ENCODE results near the gene CD2AP.
"Not testable (repeated sequence)": the region's sequence is repeated elsewhere in the genome, so short reads cannot be mapped to it uniquely, and the experiment has no call there.

CD2AP gene

GRCh38 chr6:47552319-47552718, 74.7 kb downstream of the CD2AP start:
- Mint-ChIP-seq H3K4me1 (ENCODE audit: low read depth) (peaks cover 14% of the 10 kb centered on the region), H3K36me3 (peaks cover 39% of the 10 kb centered on the region), H3K27ac (no peak overlapping the region)

GRCh38 chr6:47553243-47553642, 75.7 kb downstream of the CD2AP start:
- not testable (repeated sequence) for H3K27me3 Mint-ChIP-seq; H3K4me1 Mint-ChIP-seq (ENCODE audit: low read depth); H3K9me3 Mint-ChIP-seq (ENCODE audit: low read depth); H3K4me3 Mint-ChIP-seq; H3K27ac Mint-ChIP-seq
- H3K36me3 Mint-ChIP-seq = peaks cover 34% of the 10 kb centered on the region

More at GRCh38 chr6:47552319-47552718, 74.7 kb downstream of the CD2AP start:
- Mint-ChIP-seq H3K4me3 (no peak overlapping the region), H3K27me3 (no peaks in the 10 kb centered on the region), H3K9me3 (ENCODE audit: low read depth) (peaks cover 3% of the 10 kb centered on the region)

DNA sequence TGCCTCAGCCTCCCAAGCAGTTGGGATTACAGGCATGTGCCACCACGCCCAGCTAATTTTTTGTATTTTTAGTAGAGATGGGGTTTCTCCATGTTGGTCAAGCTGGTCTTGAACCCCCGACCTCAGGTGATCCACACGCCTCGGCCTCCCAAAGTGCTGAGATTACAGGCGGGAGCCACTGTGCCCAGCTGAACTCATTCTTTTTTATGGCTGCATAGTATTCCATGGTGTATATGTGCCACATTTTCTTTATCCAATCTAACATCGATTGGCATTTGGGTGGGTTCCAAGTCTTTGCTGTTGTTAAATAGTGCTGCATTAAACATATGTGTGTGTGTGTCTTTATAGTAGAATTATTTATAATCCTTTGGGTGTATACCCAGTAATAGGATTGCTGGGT, 78.9 kb downstream of the CD2AP start:
- H3K9me3 Mint-ChIP-seq (ENCODE audit: low read depth); H3K4me3 Mint-ChIP-seq; H3K27ac Mint-ChIP-seq; H3K27me3 Mint-ChIP-seq: not testable (repeated sequence)
- Mint-ChIP-seq H3K36me3 (peaks cover 40% of the 10 kb centered on the region), H3K4me1 (ENCODE audit: low read depth) (peaks cover 16% of the 10 kb centered on the region)

DNA sequence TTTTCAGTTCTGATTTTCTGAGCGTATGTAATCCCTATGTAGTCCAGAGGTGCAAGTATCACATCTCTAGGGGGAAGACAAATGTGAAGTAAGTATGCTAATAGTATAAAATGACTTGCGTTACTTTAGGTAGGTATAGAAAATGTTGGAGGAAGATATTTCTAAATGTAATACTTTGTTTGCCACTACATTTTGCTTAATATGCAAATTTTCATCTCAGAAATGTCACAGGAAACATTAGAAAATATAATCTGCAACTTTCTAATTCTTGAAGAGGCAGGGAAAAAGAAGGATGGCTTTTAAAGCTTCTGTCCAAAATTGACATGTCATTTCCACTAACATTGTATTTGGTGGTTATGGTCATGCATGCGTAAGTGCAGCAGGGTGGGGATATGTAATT, 85.6 kb downstream of the CD2AP start:
- no peaks in the 10 kb centered on the region for H3K27me3 Mint-ChIP-seq
- H3K9me3 Mint-ChIP-seq (ENCODE audit: low read depth) = peaks cover 3% of the 10 kb centered on the region
- no peak overlapping the region for H3K27ac Mint-ChIP-seq
- peaks cover 31% of the 10 kb centered on the region for H3K36me3 Mint-ChIP-seq
- peaks cover 13% of the 10 kb centered on the region for H3K4me1 Mint-ChIP-seq (ENCODE audit: low read depth)
- no peak overlapping the region for H3K4me3 Mint-ChIP-seq

DNA sequence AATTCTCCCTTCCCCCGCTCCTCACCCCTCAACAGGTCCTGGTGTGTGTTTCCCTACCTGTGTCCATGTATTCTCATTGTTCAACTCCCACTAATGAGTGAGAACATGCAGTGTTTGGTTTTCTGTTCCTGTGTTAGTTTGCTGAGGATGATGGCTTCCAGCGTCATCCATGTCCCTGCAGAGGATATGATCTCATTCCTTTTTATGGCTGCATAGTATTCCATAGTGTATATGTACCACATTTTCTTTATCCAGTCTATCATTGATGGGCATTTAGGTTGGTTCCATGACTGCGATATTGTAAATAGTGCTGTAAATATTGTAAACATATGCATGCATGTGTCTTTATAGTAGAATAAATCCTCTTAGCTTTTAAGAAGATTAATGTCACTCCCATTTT, 89.0 kb downstream of the CD2AP start:
- H3K9me3 Mint-ChIP-seq (ENCODE audit: low read depth); H3K27me3 Mint-ChIP-seq; H3K27ac Mint-ChIP-seq; H3K4me3 Mint-ChIP-seq; H3K4me1 Mint-ChIP-seq (ENCODE audit: low read depth): not testable (repeated sequence)
- H3K36me3 Mint-ChIP-seq = peaks cover 13% of the 10 kb centered on the region

- peaks cover 13% of the 10 kb centered on the region for H3K36me3 Mint-ChIP-seq
- no peak overlapping the region for H3K4me3 Mint-ChIP-seq
- H3K4me1 Mint-ChIP-seq (ENCODE audit: low read depth) = peaks cover 7% of the 10 kb centered on the region
- no peak overlapping the region for H3K27ac Mint-ChIP-seq
- peaks cover 3% of the 10 kb centered on the region for H3K9me3 Mint-ChIP-seq (ENCODE audit: low read depth)
- no peaks in the 10 kb centered on the region for H3K27me3 Mint-ChIP-seq
Observed at GRCh38 chr6:47567586-47567985, 90.0 kb downstream of the CD2AP start.

- Mint-ChIP-seq H3K36me3 (peaks cover 2% of the 10 kb centered on the region), H3K4me1 (ENCODE audit: low read depth) (peaks cover 4% of the 10 kb centered on the region), H3K27me3 (no peaks in the 10 kb centered on the region), H3K9me3 (ENCODE audit: low read depth) (peaks cover 3% of the 10 kb centered on the region), H3K27ac (no peak overlapping the region), H3K4me3 (no peak overlapping the region)
Observed at GRCh38 chr6:47571488-47571887, 93.9 kb downstream of the CD2AP start.

- no peaks in the 10 kb centered on the region for H3K27me3 Mint-ChIP-seq
- no peaks in the 10 kb centered on the region for H3K36me3 Mint-ChIP-seq
Observed at GRCh38 chr6:47573109-47573508, 95.5 kb downstream of the CD2AP start.

DNA sequence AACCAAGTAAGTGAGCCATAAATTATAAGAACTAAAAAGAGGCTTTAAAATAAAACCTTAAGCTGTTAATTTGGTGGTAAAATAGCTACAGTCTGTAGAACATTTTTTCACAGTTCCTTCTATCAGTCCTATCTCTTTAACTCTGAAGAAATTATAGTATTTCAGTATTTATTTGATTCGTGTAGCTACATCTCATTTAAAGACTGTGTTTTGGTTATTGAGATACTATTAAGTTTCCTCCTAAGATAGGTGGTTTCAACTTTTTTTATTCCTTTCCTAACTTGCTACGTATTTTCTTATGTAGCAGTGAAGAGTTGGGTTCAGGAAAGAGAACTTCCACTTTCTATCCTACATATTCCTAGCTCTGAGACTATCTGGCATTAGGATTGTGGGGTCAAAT, 97.2 kb downstream of the CD2AP start:
- Mint-ChIP-seq H3K27ac (no peak overlapping the region), H3K27me3 (no peaks in the 10 kb centered on the region), H3K9me3 (ENCODE audit: low read depth) (no peaks in the 10 kb centered on the region), H3K36me3 (peaks cover 4% of the 10 kb centered on the region), H3K4me1 (ENCODE audit: low read depth) (peaks cover 3% of the 10 kb centered on the region), H3K4me3 (no peak overlapping the region)

More at GRCh38 chr6:47573109-47573508, 95.5 kb downstream of the CD2AP start:
- no peak overlapping the region for H3K27ac Mint-ChIP-seq
- no peaks in the 10 kb centered on the region for H3K9me3 Mint-ChIP-seq (ENCODE audit: low read depth)
- H3K4me1 Mint-ChIP-seq (ENCODE audit: low read depth) = peaks cover 3% of the 10 kb centered on the region
- H3K4me3 Mint-ChIP-seq = no peak overlapping the region

DNA sequence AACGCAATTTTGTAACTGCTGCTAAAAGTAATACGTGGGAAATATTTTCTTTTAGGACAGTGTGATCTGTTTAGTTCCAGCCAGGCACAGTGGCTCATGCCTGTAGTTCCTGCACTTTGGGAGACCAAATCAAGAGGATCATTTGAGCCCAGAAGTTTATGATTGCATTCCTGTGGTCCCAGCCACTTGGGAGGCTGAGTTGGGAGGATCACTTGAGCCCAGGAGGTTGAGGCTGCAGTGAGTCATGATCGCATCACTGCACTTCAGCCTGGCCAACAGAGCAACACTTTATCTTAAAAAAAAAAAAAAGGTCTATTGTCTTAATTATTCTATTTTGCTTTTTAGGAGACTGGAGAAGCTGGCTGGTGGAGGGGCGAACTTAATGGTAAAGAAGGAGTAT, 101.5 kb downstream of the CD2AP start:
- no peaks in the 10 kb centered on the region for H3K9me3 Mint-ChIP-seq (ENCODE audit: low read depth)
- H3K4me1 Mint-ChIP-seq (ENCODE audit: low read depth) = no peaks in the 10 kb centered on the region
- no peak overlapping the region for H3K27ac Mint-ChIP-seq
- no peaks in the 10 kb centered on the region for H3K27me3 Mint-ChIP-seq
- H3K4me3 Mint-ChIP-seq = no peak overlapping the region
- H3K36me3 Mint-ChIP-seq = peaks cover 19% of the 10 kb centered on the region

DNA sequence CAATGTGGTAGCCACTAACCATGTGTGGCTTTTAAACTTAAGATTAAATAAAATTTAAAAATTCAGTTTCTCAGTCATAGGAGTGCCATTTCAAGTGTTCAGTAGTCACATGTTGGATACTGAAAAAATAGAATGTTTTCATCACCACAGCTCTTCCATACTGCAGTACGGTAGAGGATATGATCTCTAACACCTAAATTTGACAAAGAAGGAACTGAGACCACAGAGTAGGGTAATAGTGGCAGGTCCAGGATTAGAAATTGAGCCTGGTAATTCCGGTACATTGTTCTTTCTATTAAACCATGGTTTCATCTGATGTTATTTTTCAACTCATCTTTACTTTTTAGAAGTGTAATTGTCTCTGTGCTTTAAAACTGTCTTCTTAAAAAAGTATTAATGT, 104.0 kb downstream of the CD2AP start:
- Mint-ChIP-seq H3K9me3 (ENCODE audit: low read depth) (no peaks in the 10 kb centered on the region), H3K36me3 (peaks cover 25% of the 10 kb centered on the region), H3K27me3 (no peaks in the 10 kb centered on the region), H3K4me3 (no peak overlapping the region), H3K4me1 (ENCODE audit: low read depth) (no peaks in the 10 kb centered on the region), H3K27ac (no peak overlapping the region)

DNA sequence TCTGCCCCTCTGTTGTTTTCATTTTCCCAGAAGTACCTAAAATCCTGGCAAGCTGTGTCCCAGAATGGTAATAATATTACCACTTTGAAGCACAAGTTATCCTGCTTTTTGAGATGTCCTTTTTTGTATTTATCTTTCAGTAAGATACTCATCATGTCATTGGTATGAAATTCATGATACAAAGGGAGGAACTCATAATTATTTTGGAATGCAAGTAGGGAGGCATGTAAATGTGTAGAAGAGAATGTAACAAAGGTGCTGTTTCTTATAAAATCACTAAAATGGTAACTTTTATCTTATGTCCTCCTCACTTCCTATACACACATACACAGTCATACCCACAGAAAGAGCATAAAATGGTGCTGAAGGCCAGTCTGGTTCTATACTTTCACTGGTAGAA, 109.9 kb downstream of the CD2AP start:
- H3K4me3 Mint-ChIP-seq = no peak overlapping the region
- H3K9me3 Mint-ChIP-seq (ENCODE audit: low read depth) = no peaks in the 10 kb centered on the region
- H3K27me3 Mint-ChIP-seq = no peaks in the 10 kb centered on the region
- peak overlapping the region; percentile 7 for H3K27ac Mint-ChIP-seq
- no peaks in the 10 kb centered on the region for H3K4me1 Mint-ChIP-seq (ENCODE audit: low read depth)
- peaks cover 28% of the 10 kb centered on the region for H3K36me3 Mint-ChIP-seq

- H3K4me1 Mint-ChIP-seq (ENCODE audit: low read depth) = no peaks in the 10 kb centered on the region
- no peak overlapping the region for H3K4me3 Mint-ChIP-seq
- H3K9me3 Mint-ChIP-seq (ENCODE audit: low read depth) = no peaks in the 10 kb centered on the region
- no peaks in the 10 kb centered on the region for H3K27me3 Mint-ChIP-seq
- no peak overlapping the region for H3K27ac Mint-ChIP-seq
- H3K36me3 Mint-ChIP-seq = peaks cover 25% of the 10 kb centered on the region
Observed at GRCh38 chr6:47592131-47592840, 114.7 kb downstream of the CD2AP start.

- no peaks in the 10 kb centered on the region for H3K27me3 Mint-ChIP-seq
- no peaks in the 10 kb centered on the region for H3K4me1 Mint-ChIP-seq (ENCODE audit: low read depth)
- no peak overlapping the region for H3K27ac Mint-ChIP-seq
- no peak overlapping the region for H3K4me3 Mint-ChIP-seq
- peaks cover 31% of the 10 kb centered on the region for H3K36me3 Mint-ChIP-seq
- H3K9me3 Mint-ChIP-seq (ENCODE audit: low read depth) = no peaks in the 10 kb centered on the region
Observed at GRCh38 chr6:47593979-47594378, 116.4 kb downstream of the CD2AP start.

DNA sequence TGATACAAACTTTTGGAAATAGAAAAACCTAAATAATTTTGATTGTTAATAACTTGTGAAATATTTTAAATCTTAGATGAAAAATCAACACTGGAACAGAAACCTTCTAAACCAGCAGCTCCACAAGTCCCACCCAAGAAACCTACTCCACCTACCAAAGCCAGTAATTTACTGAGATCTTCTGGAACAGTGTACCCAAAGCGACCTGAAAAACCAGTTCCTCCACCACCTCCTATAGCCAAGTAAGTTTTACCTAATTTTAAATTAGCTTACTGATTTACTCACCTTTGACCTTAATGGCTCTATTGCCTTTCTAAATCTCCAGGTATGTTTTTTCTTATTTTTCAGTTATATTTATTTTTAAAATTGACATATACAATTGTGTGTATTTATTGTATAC, 118.2 kb downstream of the CD2AP start:
- Mint-ChIP-seq H3K4me3 (no peak overlapping the region), H3K9me3 (ENCODE audit: low read depth) (no peaks in the 10 kb centered on the region), H3K4me1 (ENCODE audit: low read depth) (no peaks in the 10 kb centered on the region), H3K27ac (no peak overlapping the region), H3K27me3 (no peaks in the 10 kb centered on the region), H3K36me3 (peaks cover 28% of the 10 kb centered on the region)

- Mint-ChIP-seq H3K36me3 (peaks cover 23% of the 10 kb centered on the region), H3K4me3 (no peak overlapping the region), H3K27me3 (no peaks in the 10 kb centered on the region), H3K4me1 (ENCODE audit: low read depth) (no peaks in the 10 kb centered on the region), H3K9me3 (ENCODE audit: low read depth) (no peaks in the 10 kb centered on the region), H3K27ac (no peak overlapping the region)
Observed at GRCh38 chr6:47598367-47598766, 120.8 kb downstream of the CD2AP start.

Data from activated naive CD8-positive, alpha-beta T cell (primary cell).